Ascending aorta (tissue), 2 donors: Measurements from ENCODE around the gene SLC29A1. TPM values are rescaled to one million over a fixed set of nuclear protein-coding genes. Genes with fewer than 3 reads are reported as not detected.
A peak's percentile ranks its signal among the peaks of the same experiment; 100 is the strongest.

Experiments used
- DNase-seq, 2 donors: peaks; one replicate each; pipeline ENCODE4 v3.0.0-alpha.2; 2019; ENCODE audit warnings: low spot score in 2 of 2
- H3K27ac ChIP-seq, 2 donors: fragments of 200-600 bp; sonication (generic); one replicate each; pipeline ENCODE4 v1.5.1; 2016 to 2017; ENCODE audit warnings: mild to moderate bottlenecking in 1 of 2
- H3K27me3 ChIP-seq: fragments of 200-600 bp; sonication (generic); one replicate; pipeline ENCODE4 v1.5.1; 2017
- H3K36me3 ChIP-seq, 2 donors: fragments of 200-600 bp; sonication (generic); one replicate each; pipeline ENCODE4 v1.5.1; 2016
- H3K4me1 ChIP-seq, 2 donors: fragments of 200-600 bp; sonication (generic); one replicate each; pipeline ENCODE4 v1.5.1; 2016 to 2017; ENCODE audit warnings: mild to moderate bottlenecking in 1 of 2
- H3K4me3 ChIP-seq, 2 donors: fragments of 200-600 bp; sonication (generic); one replicate each; pipeline ENCODE4 v1.5.1; 2016 to 2017; ENCODE audit warnings: mild to moderate bottlenecking in 1 of 2
- H3K9me3 ChIP-seq, 2 donors: fragments of 200-600 bp; sonication (generic); one replicate each; pipeline ENCODE4 v1.5.1; 2016
- CTCF ChIP-seq, 3 experiments: fragments of 200-600 bp in 2 of 3; fragments of 450-650 bp in 1 of 3; sonication (generic) in 2 of 3; IDR thresholded peaks; one replicate each; pipeline ENCODE4 v1.5.1; 2016 to 2019; ENCODE audit warnings: antibody characterized with exemption in 3 of 3, mild to moderate bottlenecking in 1 of 3, moderate library complexity in 1 of 3
- intact Hi-C: fragments of 100-400 bp; cut with DNase I; formaldehyde crosslinking; loops from one replicate; pipeline ENCODE4 v1.15.1; 2023
- total RNA-seq: library from RNA; depleted of rRNA; stranded (reverse); fragments of >200 nt; gene quantifications from one replicate; pipeline ENCODE4 v1.1.0, GENCODE V29; 2016

Gene SLC29A1
- 224 TPM for total RNA-seq

DNA sequence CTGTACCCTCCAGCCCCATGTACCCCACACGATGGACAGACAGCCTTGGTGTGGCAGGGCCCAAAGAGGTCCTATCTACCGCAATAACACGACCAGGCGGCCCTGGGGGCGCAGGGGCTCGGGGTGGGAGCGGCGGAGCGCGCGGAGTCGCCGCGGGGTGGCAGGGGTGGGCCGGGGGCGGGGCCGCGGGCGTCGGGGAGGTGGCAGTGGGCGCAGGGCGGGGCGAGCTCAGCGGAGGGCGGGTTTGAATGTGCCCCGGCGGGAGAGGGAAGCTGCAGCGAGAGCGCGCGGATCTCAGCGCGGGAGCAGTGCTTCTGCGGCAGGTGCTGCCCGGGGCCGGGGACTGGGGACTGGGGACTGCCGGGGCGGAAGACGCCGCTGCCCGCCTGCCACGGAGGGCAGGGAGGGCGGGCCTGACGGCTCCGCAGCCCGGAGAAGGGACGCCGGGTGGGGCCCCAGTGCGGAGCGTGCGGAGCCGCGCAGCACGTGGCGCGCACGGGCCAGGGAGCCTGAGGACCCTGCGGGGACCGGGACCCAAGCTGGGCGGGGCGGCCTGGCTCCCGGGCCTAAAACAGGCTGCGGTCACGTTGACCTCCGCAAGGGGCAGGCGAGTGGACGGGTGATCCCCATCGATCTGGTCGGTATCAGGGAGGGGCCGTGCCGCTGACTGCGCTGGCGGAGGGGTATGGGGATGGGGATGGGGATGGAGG is at the start of gene SLC29A1:
Gene SLC29A1, plus strand, starts transcription at position 277 of the 710 bp plus-strand sequence. CDS start 3,719 bp downstream, outside the sequence.
- peaks cover 45 to 66% of the 10 kb centered on the region in 2 donors for H3K4me1 ChIP-seq
- H3K27ac ChIP-seq: peak within 1 kb of the TSS; percentile 95 to 99
- H3K9me3 ChIP-seq: no peaks in the 10 kb centered on the region
- intact Hi-C loops: loop anchor here (1.0 to 5.0 kb wide), 4 partner anchors 11 to 96 kb away; partner anchors contain the start of genes MRPL14, SLC35B2 and TMEM63B
- peak within 1 kb of the TSS; percentile 71 to 94 for H3K4me3 ChIP-seq
- H3K36me3 ChIP-seq: peaks cover 0 to 5% of the 10 kb centered on the region in 2 donors
- peak in 1 of 3 experiments; percentile 6 for TF ChIP-seq CTCF (IDR thresholded peaks at IDR 0.05)
- DNase-seq: peak in 1 of 2 donors; percentile 82
- no peaks in the 10 kb centered on the region for H3K27me3 ChIP-seq

DNA sequence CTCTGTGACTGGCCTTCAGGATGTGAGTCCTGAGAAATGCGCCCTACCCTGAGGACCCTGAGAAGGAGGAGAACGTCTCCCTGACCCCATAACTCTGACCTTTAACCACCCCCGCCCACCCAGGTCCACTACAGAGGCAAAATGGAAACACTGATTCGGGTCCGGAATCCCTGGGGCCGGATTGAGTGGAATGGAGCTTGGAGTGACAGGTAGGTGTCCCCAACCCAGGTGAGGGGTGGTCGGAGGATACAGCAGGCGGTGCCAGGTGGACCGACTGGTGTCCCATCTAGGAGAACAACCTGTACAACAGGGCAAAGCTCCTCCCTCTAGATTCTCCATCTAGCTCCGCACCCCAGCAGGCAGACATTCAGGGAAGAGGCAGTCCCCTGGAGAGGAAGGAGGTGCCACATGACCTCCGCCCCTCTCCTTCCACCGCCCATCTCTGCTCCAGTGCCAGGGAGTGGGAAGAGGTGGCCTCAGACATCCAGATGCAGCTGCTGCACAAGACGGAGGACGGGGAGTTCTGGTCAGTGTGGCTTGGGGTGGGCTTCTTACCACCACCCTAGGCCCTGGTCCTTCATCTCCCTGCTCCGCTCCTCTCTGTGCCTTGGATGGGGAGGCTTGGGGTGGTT is 47.1 kb upstream of the SLC29A1 start:
- Histone ChIP-seq H3K27me3 (no peaks in the 10 kb centered on the region), H3K4me1 (peaks cover 6 to 22% of the 10 kb centered on the region in 2 donors), H3K4me3 (no peak overlapping the region), H3K27ac (peak overlapping the region; percentile 20 to 69), H3K9me3 (no peaks in the 10 kb centered on the region), H3K36me3 (no peaks in the 10 kb centered on the region)
- DNase-seq: no peak
- intact Hi-C loops: no loop called here
- no peak for TF ChIP-seq CTCF (IDR thresholded peaks at IDR 0.05)

- DNase-seq: no peak
- no peaks in the 10 kb centered on the region for H3K36me3 ChIP-seq
- no peak for TF ChIP-seq CTCF (IDR thresholded peaks at IDR 0.05)
- H3K27ac ChIP-seq: peak overlapping the region; percentile 69 to 76
- no peaks in the 10 kb centered on the region for H3K27me3 ChIP-seq
- H3K9me3 ChIP-seq: no peaks in the 10 kb centered on the region
- intact Hi-C loops: no loop called here
- H3K4me1 ChIP-seq: peaks cover 6 to 22% of the 10 kb centered on the region in 2 donors
- no peak overlapping the region for H3K4me3 ChIP-seq
Measured at GRCh38 chr6:44176762-44177509, 46.5 kb upstream of the SLC29A1 start.

GRCh38 chr6:44177691-44178423 is 45.5 kb upstream of the SLC29A1 start:
- DNase-seq: peak in 1 of 2 donors; percentile 92
- Histone ChIP-seq H3K4me1 (peaks cover 6 to 21% of the 10 kb centered on the region in 2 donors), H3K9me3 (no peaks in the 10 kb centered on the region), H3K27me3 (no peaks in the 10 kb centered on the region), H3K4me3 (no peak overlapping the region), H3K36me3 (no peaks in the 10 kb centered on the region), H3K27ac (peak overlapping the region; percentile 69 to 76)
- intact Hi-C loops: loop anchor here (1.0 kb wide), 1 partner anchor 43 kb away; no protein-coding TSS in a partner anchor
- no peak for TF ChIP-seq CTCF (IDR thresholded peaks at IDR 0.05)
